ENCODE results near the gene ATG4A. TPM values are rescaled to one million over a fixed set of nuclear protein-coding genes. Genes with fewer than 3 reads are reported as not detected.

The ATG4A gene
- total and polyA plus RNA-seq, 2 donors (not counting 3 experiments of a cell fraction or from before 2014, with no cell fraction given): 13.2 to 28.7 TPM

- DNase-seq (ENCODE audit: low read depth, low spot score): no peak
- H3K4me1 ChIP-seq (ENCODE audit: control insufficient read depth, extremely low read depth, insufficient read depth, low read length): no peaks in the 10 kb centered on the region
- H3K4me2 ChIP-seq (ENCODE audit: insufficient read depth, low read length): no peak overlapping the region
- H3K27ac ChIP-seq (ENCODE audit: insufficient read depth, low read depth, low read length): no peak overlapping the region
- no peak overlapping the region for H3K9ac ChIP-seq (replicated peaks; ENCODE audit: extremely low read depth, insufficient read depth, low read length)
- intact Hi-C loops (cut with micrococcal nuclease) (no loop called here), dilution Hi-C loops (cut with MboI; ENCODE audit: extremely low pct_ligation_motif_present, low sequenced_read_pairs) (no loop called here)
- ChIA-PET CTCF (no interaction called here), POLR2A (no interaction called here)
- TF ChIP-seq MAX (IDR thresholded peaks at IDR 0.05; ENCODE audit: insufficient read depth, insufficient read length) (no peak), GATA2 (IDR thresholded peaks at IDR 0.05; ENCODE audit: insufficient read depth, insufficient read length, low read depth, low read length) (no peak), POLR2AphosphoS5 (IDR thresholded peaks at IDR 0.05; ENCODE audit: insufficient read depth, low read depth, low read length) (no peak), EZH2 (IDR thresholded peaks at IDR 0.05; ENCODE audit: borderline replicate concordance, low read depth, low read length, severe bottlenecking) (no peak), MYC (IDR thresholded peaks at IDR 0.05; ENCODE audit: low read depth, low read length) (no peak), CTCF (IDR thresholded peaks at IDR 0.05; ENCODE audit: extremely low read depth in 1 of 2, insufficient read depth in 1 of 2, low read depth in 1 of 2, low read length in 2 of 2) (no peak), POLR2A (IDR thresholded peaks at IDR 0.05; ENCODE audit: low read depth, low read length) (no peak), FOS (IDR thresholded peaks at IDR 0.05; ENCODE audit: borderline replicate concordance, insufficient read depth, low read length) (no peak), JUN (IDR thresholded peaks at IDR 0.05; ENCODE audit: borderline replicate concordance, insufficient read depth, insufficient read length, low read depth) (no peak)
- FAIRE-seq: no peak
- H3K9me3 ChIP-seq (replicated peaks; ENCODE audit: control insufficient read depth, insufficient read depth, low read length): no peaks in the 10 kb centered on the region
- no peaks in the 10 kb centered on the region for H3K9me1 ChIP-seq (replicated peaks; ENCODE audit: control insufficient read depth, extremely low read depth, insufficient read depth, low read length)
- BruUV-seq (replicated peaks): no TSS peak
- H2AFZ ChIP-seq (ENCODE audit: low read depth, low read length): no peak overlapping the region
- no peaks in the 10 kb centered on the region for H3K27me3 ChIP-seq (ENCODE audit: control insufficient read depth in 2 of 2, insufficient read depth in 2 of 2, low read length in 2 of 2)
- H4K20me1 ChIP-seq (replicated peaks; ENCODE audit: control insufficient read depth, extremely low read depth, insufficient read depth, low read length): no peaks in the 10 kb centered on the region
- H3K4me3 ChIP-seq (replicated peaks in 1 of 3; ENCODE audit: insufficient read depth in 1 of 3, low read depth in 1 of 3, low read length in 3 of 3): no peak overlapping the region
- no peaks in the 10 kb centered on the region for H3K36me3 ChIP-seq (ENCODE audit: control insufficient read depth in 2 of 2, extremely low read depth in 1 of 2, insufficient read depth in 2 of 2, low read length in 2 of 2)
- H3K79me2 ChIP-seq (ENCODE audit: control insufficient read depth, insufficient read depth, low read length): no peaks in the 10 kb centered on the region
Observed at GRCh38 chrX:108064001-108064400, 27.6 kb upstream of the ATG4A start.
